Activated CD8-positive, alpha-beta T cell treated with anti-CD3 and anti-CD28 coated beads for 36 hours (primary cell): ENCODE results near the gene ESPL1. TPM values are rescaled to one million over a fixed set of nuclear protein-coding genes. Genes with fewer than 3 reads are reported as not detected.
A peak's percentile ranks its signal among the peaks of the same experiment; 100 is the strongest.

Experiments used
- ATAC-seq: fragments of 200-7000 bp; cut with Tn5 transposase; one replicate; pipeline ENCODE4 v1.10.0; 2021; ENCODE audit warnings: mild to moderate bottlenecking, moderate library complexity
- CTCF ChIA-PET: fragments of 350-600 bp; sonication (Branson Sonifier 250); formaldehyde crosslinking; loops from one replicate; lab custom pipeline; 2021; ENCODE audit warnings: antibody characterized with exemption; lab: Charles Lee
- POLR2A ChIA-PET: fragments of 350-600 bp; sonication (Branson Sonifier 250); formaldehyde crosslinking; loops from one replicate; lab custom pipeline; 2021; ENCODE audit warnings: antibody characterized with exemption; lab: Charles Lee
- DNase-seq: peaks from one replicate; pipeline ENCODE4 v3.0.0-alpha.2; 2020
- H3K27ac Mint-ChIP-seq: one replicate; pipeline ENCODE4 v1.8.0; 2021; ENCODE audit warnings: mild to moderate bottlenecking, mixed read lengths
- H3K27me3 Mint-ChIP-seq: one replicate; pipeline ENCODE4 v1.8.0; 2021; ENCODE audit warnings: mixed read lengths
- H3K36me3 Mint-ChIP-seq: one replicate; pipeline ENCODE4 v1.8.0; 2021; ENCODE audit warnings: low read depth, mixed read lengths
- H3K4me1 Mint-ChIP-seq: one replicate; pipeline ENCODE4 v1.8.0; 2021; ENCODE audit warnings: low read depth, mixed read lengths
- H3K4me3 Mint-ChIP-seq: one replicate; pipeline ENCODE4 v1.8.0; 2021; ENCODE audit warnings: mild to moderate bottlenecking, moderate library complexity, mixed read lengths
- H3K9me3 Mint-ChIP-seq: one replicate; pipeline ENCODE4 v1.8.0; 2021; ENCODE audit warnings: mixed read lengths
- CTCF ChIP-seq: fragments of 200-600 bp; IDR thresholded peaks from one replicate; pipeline ENCODE4 v1.8.0; 2022; ENCODE audit warnings: antibody characterized with exemption, mild to moderate bottlenecking
- intact Hi-C: fragments of 100-400 bp; cut with micrococcal nuclease; formaldehyde crosslinking; loops from one replicate; pipeline ENCODE4 v1.10.0; 2022
- total RNA-seq, 2 experiments: library from RNA; stranded (reverse); gene quantifications; one replicate each; pipeline ENCODE4 v1.2.3, GENCODE V29; 2021

ESPL1 gene
- total RNA-seq, 2 experiments from 2014 or later: 62.1 to 63.4 TPM

GRCh38 chr12:53226815-53227214 lies 41.3 kb upstream of the ESPL1 start:
- ChIA-PET POLR2A (interaction anchor here (1.2 to 1.3 kb wide), 3 partner anchors 9 to 25 kb away, joined by 3 to 5 read pairs (median 3); a partner anchor contains a TSS), CTCF (interaction anchor here (1.9 kb wide), 1 partner anchor 15 kb away, joined by 4 read pairs; no protein-coding TSS in a partner anchor)
- no peak for TF ChIP-seq CTCF
- DNase-seq (no peak), ATAC-seq (no peak)
- Mint-ChIP-seq H3K27ac (no peak overlapping the region), H3K4me3 (no peak overlapping the region), H3K36me3 (peaks cover 2% of the 10 kb centered on the region), H3K27me3 (no peaks in the 10 kb centered on the region), H3K4me1 (peaks cover 72% of the 10 kb centered on the region), H3K9me3 (no peaks in the 10 kb centered on the region)
- intact Hi-C loops: no loop called here

- Mint-ChIP-seq H3K36me3 (peaks cover 2% of the 10 kb centered on the region), H3K4me1 (peaks cover 69% of the 10 kb centered on the region), H3K4me3 (no peak overlapping the region), H3K27me3 (no peaks in the 10 kb centered on the region), H3K27ac (no peak overlapping the region), H3K9me3 (no peaks in the 10 kb centered on the region)
- no peak for DNase-seq
- POLR2A ChIA-PET: interaction anchor here (1.2 to 1.3 kb wide), 2 partner anchors 10 to 24 kb away, joined by 3 to 5 read pairs; a partner anchor contains a TSS
- ATAC-seq: no peak
- no peak for TF ChIP-seq CTCF
- intact Hi-C loops: no loop called here
- CTCF ChIA-PET: interaction anchor here (1.9 kb wide), 1 partner anchor 15 kb away, joined by 4 read pairs; no protein-coding TSS in a partner anchor
These were observed 40.8 kb upstream of the ESPL1 start for GRCh38 chr12:53227341-53227740.

- H3K4me1 Mint-ChIP-seq: peaks cover 69% of the 10 kb centered on the region
- H3K9me3 Mint-ChIP-seq: no peaks in the 10 kb centered on the region
- H3K4me3 Mint-ChIP-seq: no peak overlapping the region
- POLR2A ChIA-PET: interaction anchor here (1.3 kb wide), 1 partner anchor 24 kb away, joined by 5 read pairs; a partner anchor contains a TSS
- no peak for ATAC-seq
- peaks cover 2% of the 10 kb centered on the region for H3K36me3 Mint-ChIP-seq
- H3K27me3 Mint-ChIP-seq: no peaks in the 10 kb centered on the region
- no peak overlapping the region for H3K27ac Mint-ChIP-seq
- no peak for DNase-seq
- CTCF ChIA-PET: interaction anchor here (1.9 kb wide), 1 partner anchor 16 kb away, joined by 4 read pairs; no protein-coding TSS in a partner anchor
- no peak for TF ChIP-seq CTCF
- intact Hi-C loops: no loop called here
These were observed 40.3 kb upstream of the ESPL1 start for GRCh38 chr12:53227836-53228235.

- Mint-ChIP-seq H3K4me1 (peaks cover 68% of the 10 kb centered on the region), H3K27ac (peak overlapping the region; percentile 18), H3K36me3 (peaks cover 2% of the 10 kb centered on the region), H3K4me3 (no peak overlapping the region), H3K9me3 (no peaks in the 10 kb centered on the region), H3K27me3 (no peaks in the 10 kb centered on the region)
- intact Hi-C loops: no loop called here
- no peak for ATAC-seq
- no peak for DNase-seq
- TF ChIP-seq CTCF: no peak
- ChIA-PET CTCF (interaction anchor here (0.9 to 1.1 kb wide), 3 partner anchors 15 to 66 kb away, joined by 3 to 6 read pairs (median 3); partner anchors contain the start of gene PFDN5), POLR2A (interaction anchor here (1.0 to 2.2 kb wide), 5 partner anchors 10 to 28 kb away, joined by 3 to 13 read pairs (median 4); a partner anchor contains a TSS)
These were observed 38.6 kb upstream of the ESPL1 start for GRCh38 chr12:53229454-53229853.
